MM.1S (cell line): ENCODE data around the gene SPNS2.

Experiments used
- DNase-seq: peaks from one replicate; pipeline ENCODE4 v3.0.0-alpha.2; 2015
- H2AFZ ChIP-seq: fragments of 300-600 bp; sonication (generic); 2 replicates; pipeline ENCODE4 v1.6.0; 2016; ENCODE audit warnings: antibody characterized with exemption, low read length
- H3F3A ChIP-seq: fragments of 300-600 bp; sonication (generic); 2 replicates; pipeline ENCODE4 v1.6.1; 2016; ENCODE audit warnings: mild to moderate bottlenecking, antibody characterized with exemption, low read length, moderate library complexity, mixed read lengths; ENCODE audit not compliant: insufficient read depth
- H3K27ac ChIP-seq: fragments of 300-600 bp; sonication (generic); 2 replicates; pipeline ENCODE4 v1.5.1; 2016; ENCODE audit warnings: mild to moderate bottlenecking, low read length
- H3K27me3 ChIP-seq: fragments of 300-600 bp; sonication (generic); replicated peaks from 2 replicates; pipeline ENCODE4 v1.6.0; 2016; ENCODE audit warnings: low read length; ENCODE audit not compliant: insufficient read depth
- H3K36me3 ChIP-seq: fragments of 300-600 bp; sonication (generic); replicated peaks from 2 replicates; pipeline ENCODE4 v1.6.1; 2016; ENCODE audit warnings: mild to moderate bottlenecking, low read length, mixed read lengths; ENCODE audit not compliant: insufficient read depth
- H3K4me1 ChIP-seq: fragments of 300-600 bp; sonication (generic); 2 replicates; pipeline ENCODE4 v1.6.1; 2016; ENCODE audit warnings: low read length, mixed read lengths
- H3K4me2 ChIP-seq: fragments of 300-600 bp; sonication (generic); 2 replicates; pipeline ENCODE4 v1.6.0; 2016; ENCODE audit warnings: low read depth, low read length
- H3K4me3 ChIP-seq: fragments of 300-600 bp; sonication (generic); 2 replicates; pipeline ENCODE4 v1.5.1; 2016; ENCODE audit warnings: low read length, mixed read lengths
- H3K79me2 ChIP-seq: fragments of 300-600 bp; sonication (generic); 2 replicates; pipeline ENCODE4 v1.6.1; 2016; ENCODE audit warnings: mixed run types, low read length, mixed read lengths
- H3K9ac ChIP-seq: fragments of 300-600 bp; sonication (generic); 2 replicates; pipeline ENCODE4 v1.6.1; 2016; ENCODE audit warnings: low read length, mixed read lengths
- H3K9me2 ChIP-seq: fragments of 300-600 bp; sonication (generic); replicated peaks from 2 replicates; pipeline ENCODE4 v1.6.1; 2016; ENCODE audit warnings: mild to moderate bottlenecking, low read length, mixed read lengths; ENCODE audit not compliant: insufficient read depth
- H3K9me3 ChIP-seq: fragments of 300-600 bp; sonication (generic); replicated peaks from 2 replicates; pipeline ENCODE4 v1.6.1; 2016; ENCODE audit warnings: mild to moderate bottlenecking, low read length, mixed read lengths; ENCODE audit not compliant: insufficient read depth
- H4K20me1 ChIP-seq: fragments of 300-600 bp; sonication (generic); 2 replicates; pipeline ENCODE4 v1.6.1; 2016; ENCODE audit warnings: mild to moderate bottlenecking, low read length, moderate library complexity, mixed read lengths; ENCODE audit not compliant: insufficient read depth
- EZH2 ChIP-seq: fragments of 300-600 bp; sonication (generic); optimal IDR thresholded peaks from 2 replicates; pipeline ENCODE3; 2017; ENCODE audit warnings: low read depth, mild to moderate bottlenecking, antibody characterized with exemption, low read length, mixed read lengths
- EZH2phosphoT487 ChIP-seq: fragments of 300-600 bp; sonication (generic); IDR thresholded peaks from 2 replicates; pipeline ENCODE4 v1.6.1; 2018; ENCODE audit warnings: antibody characterized with exemption, low read length
- TF ChIP-seq, protein P1 (sequence below): fragments of 300-600 bp; sonication (generic); IDR thresholded peaks from 2 replicates; pipeline ENCODE4 v1.5.1; 2016; ENCODE audit warnings: antibody characterized with exemption, low read length, mixed read lengths

Gene SPNS2

GRCh38 chr17:4548721-4549531 lies 50.2 kb downstream of the SPNS2 start:
- Histone ChIP-seq H3K27me3 (no peaks in the 10 kb centered on the region), H2AFZ (no peak overlapping the region), H3K4me1 (peaks cover 5% of the 10 kb centered on the region; the same call in 1 of the 2 replicates), H3F3A (no peaks in the 10 kb centered on the region), H3K9me2 (no peaks in the 10 kb centered on the region), H3K4me3 (no peak overlapping the region), H4K20me1 (no peaks in the 10 kb centered on the region), H3K9ac (no peak overlapping the region), H3K27ac (no peak overlapping the region), H3K4me2 (no peak overlapping the region), H3K36me3 (peaks cover 6% of the 10 kb centered on the region), H3K9me3 (no peaks in the 10 kb centered on the region), H3K79me2 (peaks cover 30% of the 10 kb centered on the region)
- no peak for DNase-seq
- TF ChIP-seq EZH2 = no peak
- TF ChIP-seq EZH2phosphoT487 = no peak
- TF ChIP-seq, protein P1, sequence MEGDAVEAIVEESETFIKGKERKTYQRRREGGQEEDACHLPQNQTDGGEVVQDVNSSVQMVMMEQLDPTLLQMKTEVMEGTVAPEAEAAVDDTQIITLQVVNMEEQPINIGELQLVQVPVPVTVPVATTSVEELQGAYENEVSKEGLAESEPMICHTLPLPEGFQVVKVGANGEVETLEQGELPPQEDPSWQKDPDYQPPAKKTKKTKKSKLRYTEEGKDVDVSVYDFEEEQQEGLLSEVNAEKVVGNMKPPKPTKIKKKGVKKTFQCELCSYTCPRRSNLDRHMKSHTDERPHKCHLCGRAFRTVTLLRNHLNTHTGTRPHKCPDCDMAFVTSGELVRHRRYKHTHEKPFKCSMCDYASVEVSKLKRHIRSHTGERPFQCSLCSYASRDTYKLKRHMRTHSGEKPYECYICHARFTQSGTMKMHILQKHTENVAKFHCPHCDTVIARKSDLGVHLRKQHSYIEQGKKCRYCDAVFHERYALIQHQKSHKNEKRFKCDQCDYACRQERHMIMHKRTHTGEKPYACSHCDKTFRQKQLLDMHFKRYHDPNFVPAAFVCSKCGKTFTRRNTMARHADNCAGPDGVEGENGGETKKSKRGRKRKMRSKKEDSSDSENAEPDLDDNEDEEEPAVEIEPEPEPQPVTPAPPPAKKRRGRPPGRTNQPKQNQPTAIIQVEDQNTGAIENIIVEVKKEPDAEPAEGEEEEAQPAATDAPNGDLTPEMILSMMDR = no peak

GRCh38 chr17:4549781-4550533 lies 51.3 kb downstream of the SPNS2 start:
- H4K20me1 ChIP-seq = no peaks in the 10 kb centered on the region
- TF ChIP-seq EZH2 (no peak), EZH2phosphoT487 (no peak)
- TF ChIP-seq, protein P1 = no peak
- H3F3A ChIP-seq = no peaks in the 10 kb centered on the region
- H3K4me2 ChIP-seq = no peak overlapping the region
- H3K9me3 ChIP-seq = no peaks in the 10 kb centered on the region
- peaks cover 6% of the 10 kb centered on the region; the same call in 1 of the 2 replicates for H3K4me1 ChIP-seq
- peaks cover 6% of the 10 kb centered on the region for H3K36me3 ChIP-seq
- no peak overlapping the region for H3K4me3 ChIP-seq
- no peak for DNase-seq
- H2AFZ ChIP-seq = no peak overlapping the region
- H3K27ac ChIP-seq = no peak overlapping the region
- peaks cover 40% of the 10 kb centered on the region for H3K79me2 ChIP-seq
- no peaks in the 10 kb centered on the region for H3K9me2 ChIP-seq
- no peak overlapping the region for H3K9ac ChIP-seq
- no peaks in the 10 kb centered on the region for H3K27me3 ChIP-seq

GRCh38 chr17:4550534-4551039 lies 51.9 kb downstream of the SPNS2 start:
- Histone ChIP-seq H3K9ac (no peak overlapping the region), H3K79me2 (peaks cover 45% of the 10 kb centered on the region), H3K4me1 (peaks cover 6% of the 10 kb centered on the region), H3K36me3 (peaks cover 6% of the 10 kb centered on the region; the same call in 1 of the 2 replicates), H3K4me2 (no peak overlapping the region), H3K4me3 (no peak overlapping the region), H3K27ac (no peak overlapping the region), H3K9me3 (no peaks in the 10 kb centered on the region), H3F3A (peaks cover 2% of the 10 kb centered on the region; the same call in 1 of the 2 replicates), H2AFZ (no peak overlapping the region), H3K9me2 (no peaks in the 10 kb centered on the region), H4K20me1 (no peaks in the 10 kb centered on the region), H3K27me3 (no peaks in the 10 kb centered on the region)
- no peak for TF ChIP-seq EZH2phosphoT487
- TF ChIP-seq EZH2 = no peak
- TF ChIP-seq, protein P1 = no peak
- no peak for DNase-seq
